H1 (cell line): ENCODE data around the gene ZNF789. TPM values are rescaled to one million over a fixed set of nuclear protein-coding genes. Genes with fewer than 3 reads are reported as not detected.
"Not testable (repeated sequence)": the region's sequence is repeated elsewhere in the genome, so short reads cannot be mapped to it uniquely, and the experiment has no call there.

ENCODE experiments used
- CTCF ChIA-PET: fragments of 300-600 bp; sonication (Branson Sonifier 250); formaldehyde crosslinking; loops from one replicate; lab custom pipeline; 2021; ENCODE audit not compliant: partially characterized antibody; lab: Charles Lee
- POLR2A ChIA-PET: fragments of 300-600 bp; sonication (Branson Sonifier 250); formaldehyde crosslinking; loops from one replicate; lab custom pipeline; 2021; ENCODE audit warnings: inconsistent platforms; ENCODE audit not compliant: partially characterized antibody; lab: Charles Lee
- DNase-seq, 2 experiments: peaks; one replicate each; pipeline versions ENCODE4 v3.0.0 to v3.0.0-alpha.2; 2010 to 2022; ENCODE audit warnings: low spot score in 2 of 2, low read depth in 1 of 2, mixed read lengths in 1 of 2
- FAIRE-seq: peaks from 2 replicates; lab custom pipeline; 2011; peaks lifted over from hg19 to GRCh38; lab: Jason Lieb, UNC
- H2AFZ ChIP-seq: 2 replicates; pipeline ENCODE4 v1.8.1; 2012; ENCODE audit warnings: low read length, inconsistent platforms
- H2AK5ac ChIP-seq: 2 replicates; pipeline ENCODE4 v1.6.1; 2013; ENCODE audit warnings: low read depth, low read length
- H2BK120ac ChIP-seq: replicated peaks from 2 replicates; pipeline ENCODE3; 2013; ENCODE audit warnings: low read depth, low read length, inconsistent platforms
- H2BK12ac ChIP-seq: 2 replicates; pipeline ENCODE4 v1.6.1; 2013; ENCODE audit warnings: low read depth, low read length
- H2BK15ac ChIP-seq: 2 replicates; pipeline ENCODE4 v1.6.1; 2013; ENCODE audit warnings: low read length
- H2BK20ac ChIP-seq: 2 replicates; pipeline ENCODE4 v1.6.1; 2013; ENCODE audit warnings: low read length
- H2BK5ac ChIP-seq: 2 replicates; pipeline ENCODE4 v1.6.1; 2013; ENCODE audit warnings: low read depth, low read length
- H3K14ac ChIP-seq: 2 replicates; pipeline ENCODE4 v1.6.1; 2013; ENCODE audit warnings: inconsistent platforms; ENCODE audit not compliant: insufficient read length
- H3K18ac ChIP-seq: 2 replicates; pipeline ENCODE4 v1.6.1; 2013; ENCODE audit warnings: low read length; ENCODE audit errors: extremely low read depth
- H3K23ac ChIP-seq: 2 replicates; pipeline ENCODE4 v1.6.1; 2013; ENCODE audit warnings: inconsistent platforms; ENCODE audit not compliant: insufficient read length
- H3K23me2 ChIP-seq: 2 replicates; pipeline ENCODE4 v1.6.1; 2013; ENCODE audit warnings: low read depth, low read length
- H3K27ac ChIP-seq: 2 replicates; pipeline ENCODE4 v1.6.1; 2011; ENCODE audit warnings: low read depth, low read length, inconsistent platforms
- H3K27me3 ChIP-seq, 4 experiments: replicated peaks in 1 of 4; 1 replicate in 1 of 4; 2 replicates in 3 of 4; pipeline versions ENCODE4 v1.6.1 to v1.8.1; 2011 to 2013; ENCODE audit warnings: low read length in 3 of 4, mild to moderate bottlenecking in 3 of 4, inconsistent platforms in 2 of 4, mixed read lengths in 2 of 4, moderate library complexity in 1 of 4; ENCODE audit not compliant: control insufficient read depth in 3 of 4, insufficient read depth in 3 of 4; ENCODE audit errors: extremely low read depth in 1 of 4
- H3K36me3 ChIP-seq, 4 experiments: 2 replicates each; pipeline versions ENCODE4 v1.6.1 to v1.8.1; 2011 to 2013; ENCODE audit warnings: mild to moderate bottlenecking in 4 of 4, low read length in 3 of 4, moderate library complexity in 2 of 4, control low read depth in 1 of 4, inconsistent platforms in 1 of 4; ENCODE audit not compliant: insufficient read depth in 4 of 4, control insufficient read depth in 2 of 4
- H3K4ac ChIP-seq: replicated peaks from 2 replicates; pipeline ENCODE3; 2013; ENCODE audit warnings: low read length, low read depth, mixed read lengths, inconsistent platforms; ENCODE audit not compliant: insufficient read length
- H3K4me1 ChIP-seq, 4 experiments: replicated peaks in 1 of 4; 1 replicate in 1 of 4; 2 replicates in 3 of 4; pipeline versions ENCODE4 v1.6.1 to v1.8.1; 2011 to 2013; ENCODE audit warnings: low read length in 3 of 4, inconsistent platforms in 2 of 4, mixed read lengths in 1 of 4; ENCODE audit not compliant: insufficient read depth in 4 of 4, control insufficient read depth in 3 of 4
- H3K4me2 ChIP-seq, 2 experiments: 2 replicates each; pipeline versions ENCODE4 v1.6.1 to v1.8.1; 2011 to 2013; ENCODE audit warnings: low read depth in 2 of 2, low read length in 2 of 2, control low read depth in 1 of 2, inconsistent platforms in 1 of 2, mild to moderate bottlenecking in 1 of 2; ENCODE audit not compliant: insufficient read depth in 1 of 2
- H3K4me3 ChIP-seq, 4 experiments: fragments of 200-600, 300-600 bp in 1 of 4; sonication (generic), shearing (Covaris generic), sonication (Bioruptor Twin) in 1 of 4; 2 replicates each; pipeline versions ENCODE4 v1.5.1 to v1.8.1; 2011 to 2016; ENCODE audit warnings: low read length in 4 of 4, low read depth in 3 of 4, control low read depth in 2 of 4, inconsistent platforms in 2 of 4, mild to moderate bottlenecking in 2 of 4, mixed read lengths in 1 of 4, moderate library complexity in 1 of 4; ENCODE audit not compliant: insufficient read depth in 2 of 4; ENCODE audit errors: extremely low read depth in 1 of 4
- H3K56ac ChIP-seq: replicated peaks from 2 replicates; pipeline ENCODE3; 2013; ENCODE audit warnings: low read depth, mild to moderate bottlenecking, mixed read lengths, low read length, inconsistent platforms; ENCODE audit not compliant: insufficient read length
- H3K79me1 ChIP-seq: 2 replicates; pipeline ENCODE4 v1.6.1; 2013; ENCODE audit warnings: low read depth, low read length, control low read depth
- H3K79me2 ChIP-seq, 2 experiments: 2 replicates each; pipeline versions ENCODE4 v1.6.1 to v1.8.1; 2012 to 2013; ENCODE audit warnings: low read length in 2 of 2, mild to moderate bottlenecking in 2 of 2, inconsistent platforms in 1 of 2; ENCODE audit not compliant: insufficient read depth in 2 of 2, control insufficient read depth in 1 of 2
- H3K9ac ChIP-seq, 4 experiments: replicated peaks in 1 of 4; 1 replicate in 1 of 4; 2 replicates in 3 of 4; pipeline versions ENCODE4 v1.6.1 to v1.8.1; 2011 to 2013; ENCODE audit warnings: low read depth in 3 of 4, low read length in 3 of 4, control low read depth in 2 of 4, mild to moderate bottlenecking in 2 of 4, moderate library complexity in 2 of 4, inconsistent platforms in 1 of 4; ENCODE audit errors: extremely low read depth in 1 of 4
- H3K9me3 ChIP-seq, 2 experiments: 2 replicates each; pipeline versions ENCODE4 v1.6.1 to v1.8.1; 2012 to 2013; ENCODE audit warnings: mild to moderate bottlenecking in 2 of 2, moderate library complexity in 2 of 2, control low read depth in 1 of 2, inconsistent platforms in 1 of 2, low read depth in 1 of 2, low read length in 1 of 2, mixed read lengths in 1 of 2; ENCODE audit not compliant: insufficient read depth in 2 of 2
- H4K20me1 ChIP-seq, 2 experiments: replicated peaks in 1 of 2; 2 replicates each; pipeline versions ENCODE3 to v1.8.1; 2011 to 2013; ENCODE audit warnings: inconsistent platforms in 2 of 2, low read length in 2 of 2, mild to moderate bottlenecking in 1 of 2; ENCODE audit not compliant: insufficient read depth in 2 of 2, control insufficient read depth in 1 of 2
- H4K5ac ChIP-seq: 2 replicates; pipeline ENCODE4 v1.6.1; 2013; ENCODE audit warnings: low read length, low read depth, mixed read lengths, inconsistent platforms; ENCODE audit not compliant: insufficient read length
- H4K8ac ChIP-seq: 2 replicates; pipeline ENCODE4 v1.8.0; 2013; ENCODE audit warnings: mild to moderate bottlenecking, moderate library complexity, low read length, inconsistent platforms; ENCODE audit not compliant: insufficient read depth; ENCODE audit errors: extremely low read depth
- H4K91ac ChIP-seq: replicated peaks from 2 replicates; pipeline ENCODE3; 2013; ENCODE audit warnings: low read length, mixed read lengths, inconsistent platforms; ENCODE audit not compliant: insufficient read length
- WGBS, 2 experiments: shearing (Covaris generic) in 1 of 2; methylation state at CpG; one replicate each; pipeline versions ENCODE4 v1.1.6 to v1.1.7; 2013 to 2015; ENCODE audit warnings: low lambda C conversion rate in 2 of 2, mixed read lengths in 2 of 2, inconsistent platforms in 1 of 2, low coverage in 1 of 2, missing lambda C conversion rate in 1 of 2; ENCODE audit not compliant: insufficient replicate concordance in 2 of 2, insufficient coverage in 1 of 2, insufficient read length in 1 of 2; ENCODE audit errors: extremely low coverage in 1 of 2, missing lambda C conversion rate in 1 of 2; 5-methylcytosine and 5-hydroxymethylcytosine counted together
- polyA plus RNA-seq, 7 experiments: library from polyadenylated mRNA; depleted of rRNA in 3 of 7; stranded (reverse) in 5 of 7; unstranded in 2 of 7; fragments of >200 nt in 5 of 7; fragments of 200-250 nt in 2 of 7; gene quantifications; 1 replicate in 5 of 7; 2 replicates in 1 of 7; 4 replicates in 1 of 7; pipeline versions ENCODE4 v1.2.1 to v1.2.3, GENCODE V29; 2011 to 2013; ENCODE audit warnings: missing spikeins in 2 of 7, mixed read lengths in 2 of 7
- total RNA-seq: library from RNA; stranded (reverse); fragmentation: NEBNext Ultra II Directional; extraction: Animal tissue kit (Norgen Biotek cat#: 25700); gene quantifications from 2 replicates; pipeline ENCODE4 v1.2.1, GENCODE V29; 2021

The ZNF789 gene
- total and polyA plus RNA-seq, 2 of the 8 experiments (the other 6 are each of a cell fraction or from before 2014, with no cell fraction given): 11.4 to 12.5 TPM

DNA sequence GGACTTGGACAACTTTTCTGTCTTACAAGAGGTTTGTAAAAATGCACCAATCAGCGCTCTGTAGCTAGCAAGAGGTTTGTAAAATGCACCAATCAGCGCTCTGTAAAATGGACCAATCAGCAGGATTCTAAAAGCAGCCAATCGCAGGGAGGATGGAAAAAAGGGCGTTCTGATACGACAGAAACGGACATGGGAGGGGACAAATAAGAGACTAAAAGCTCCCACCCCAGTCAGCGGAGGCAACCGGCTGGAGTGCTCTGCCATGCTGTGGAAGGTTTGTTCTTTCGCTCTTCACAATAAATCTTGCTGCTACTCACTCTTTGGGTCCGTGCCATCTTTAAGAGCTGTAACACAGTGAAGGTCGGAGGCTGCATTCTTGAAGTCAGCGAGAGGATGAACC, 28.5 kb downstream of the ZNF789 start:
- ChIA-PET POLR2A (interaction anchor here (2.3 to 3.4 kb wide), 2 partner anchors 50 to 57 kb away, joined by 20 to 21 read pairs; partner anchors contain the start of genes FAM200A and ZNF655), CTCF (interaction anchor here (0.7 to 1.1 kb wide), 2 partner anchors 55 to 96 kb away, joined by 3 read pairs; no protein-coding TSS in a partner anchor)
- not testable (repeated sequence) for H3K23ac ChIP-seq, H2BK15ac ChIP-seq, H3K9ac ChIP-seq, H3K27me3 ChIP-seq, H2BK5ac ChIP-seq, H3K4ac ChIP-seq, DNase-seq, H3K27ac ChIP-seq, H2AFZ ChIP-seq, H4K8ac ChIP-seq, H3K18ac ChIP-seq, FAIRE-seq, H4K91ac ChIP-seq, H3K56ac ChIP-seq, H3K23me2 ChIP-seq, H3K36me3 ChIP-seq, H2AK5ac ChIP-seq, H2BK12ac ChIP-seq, H3K9me3 ChIP-seq, H2BK120ac ChIP-seq, H2BK20ac ChIP-seq, H3K79me1 ChIP-seq, H3K14ac ChIP-seq, H4K5ac ChIP-seq, H3K4me1 ChIP-seq
- peaks cover 5 to 12% of the 10 kb centered on the region in 2 experiments for H4K20me1 ChIP-seq
- peak overlapping the region in 1 of 2 experiments; percentile 63; a peak in 1 of 4 replicates for H3K4me2 ChIP-seq
- WGBS, 2 experiments: 93% methylated on average over 12 of the region's 12 CpGs; no CpG with 5 or more reads in 1 of the 2 experiments
- H3K4me3 ChIP-seq: peak overlapping the region in 1 of 4 experiments; percentile 88; a peak in 2 of 8 replicates
- peaks cover 9 to 41% of the 10 kb centered on the region in 2 experiments for H3K79me2 ChIP-seq
